GM23338 (cell line): ENCODE data around the gene TMEM169. TPM values are rescaled to one million over a fixed set of nuclear protein-coding genes. Genes with fewer than 3 reads are reported as not detected.

Source experiments
- ATAC-seq: fragments of 200-7000 bp; cut with Tn5 transposase; 3 replicates; pipeline ENCODE4 v1.9.1; 2020
- DNase-seq: peaks from one replicate; pipeline ENCODE4 v3.0.0-alpha.2; 2015; ENCODE audit warnings: low spot score
- H2AFZ ChIP-seq: fragments of 200-600 bp; sonication (generic); 2 replicates; pipeline ENCODE4 v1.8.0; 2016; ENCODE audit warnings: antibody characterized with exemption, mild to moderate bottlenecking, moderate library complexity
- H3F3A ChIP-seq: fragments of 200-600 bp; sonication (generic); replicated peaks from 2 replicates; pipeline ENCODE4 v1.8.0; 2017; ENCODE audit warnings: antibody characterized with exemption, mixed run types, low read depth
- H3K27ac ChIP-seq: fragments of 200-600 bp; sonication (generic); 2 replicates; pipeline ENCODE4 v1.6.1; 2016; ENCODE audit warnings: low read depth
- H3K27me3 ChIP-seq: fragments of 200-600 bp; sonication (generic); 2 replicates; pipeline ENCODE4 v1.8.0; 2016; ENCODE audit warnings: mild to moderate bottlenecking, mixed run types, moderate library complexity; ENCODE audit not compliant: insufficient read depth
- H3K36me3 ChIP-seq: fragments of 200-600 bp; sonication (generic); 2 replicates; pipeline ENCODE4 v1.8.0; 2016; ENCODE audit warnings: mild to moderate bottlenecking; ENCODE audit not compliant: insufficient read depth
- H3K4me1 ChIP-seq: fragments of 200-600 bp; sonication (generic); 2 replicates; pipeline ENCODE4 v1.8.0; 2016; ENCODE audit warnings: mild to moderate bottlenecking, moderate library complexity; ENCODE audit not compliant: insufficient read depth
- H3K4me2 ChIP-seq: fragments of 200-600 bp; sonication (generic); 2 replicates; pipeline ENCODE4 v1.7.1; 2017; ENCODE audit warnings: mixed run types
- H3K4me3 ChIP-seq: fragments of 200-600 bp; sonication (generic); 2 replicates; pipeline ENCODE4 v1.6.1; 2016; ENCODE audit warnings: mixed run types
- H3K79me2 ChIP-seq: fragments of 200-600 bp; sonication (generic); replicated peaks from 2 replicates; pipeline ENCODE4 v1.8.0; 2017; ENCODE audit warnings: mild to moderate bottlenecking; ENCODE audit not compliant: insufficient read depth
- H3K9me2 ChIP-seq: fragments of 200-600 bp; sonication (generic); 2 replicates; pipeline ENCODE4 v1.8.0; 2017; ENCODE audit not compliant: insufficient read depth
- H4K20me1 ChIP-seq: fragments of 200-600 bp; sonication (generic); replicated peaks from 2 replicates; pipeline ENCODE4 v1.8.0; 2017; ENCODE audit warnings: mild to moderate bottlenecking; ENCODE audit not compliant: insufficient read depth
- H3K27ac Mint-ChIP-seq: 2 replicates; pipeline ENCODE4 v1.8.0; 2020; ENCODE audit warnings: inconsistent platforms, mild to moderate bottlenecking, moderate library complexity, mixed read lengths
- H3K27me3 Mint-ChIP-seq: 3 replicates; pipeline ENCODE4 v1.8.0; 2022; ENCODE audit warnings: low read depth, mild to moderate bottlenecking, moderate library complexity, mixed read lengths, inconsistent platforms; ENCODE audit not compliant: insufficient read depth, poor library complexity
- H3K36me3 Mint-ChIP-seq: 3 replicates; pipeline ENCODE4 v1.8.0; 2021; ENCODE audit warnings: low read depth, mild to moderate bottlenecking, inconsistent platforms, moderate library complexity, mixed read lengths
- H3K4me1 Mint-ChIP-seq: 3 replicates; pipeline ENCODE4 v1.8.0; 2020; ENCODE audit warnings: mild to moderate bottlenecking, inconsistent platforms, mixed read lengths
- H3K4me3 Mint-ChIP-seq: 3 replicates; pipeline ENCODE4 v1.8.0; 2021; ENCODE audit warnings: moderate library complexity, mild to moderate bottlenecking, inconsistent platforms, mixed read lengths
- H3K9me3 Mint-ChIP-seq: 3 replicates; pipeline ENCODE4 v1.8.0; 2020; ENCODE audit warnings: moderate library complexity, mild to moderate bottlenecking, inconsistent platforms, mixed read lengths
- CREB1 ChIP-seq: fragments of 250-450 bp; sonication (Bioruptor Pico); IDR thresholded peaks from 2 replicates; pipeline ENCODE4 v1.5.0; 2020; ENCODE audit warnings: low read depth, mild to moderate bottlenecking, moderate library complexity
- ETS1 ChIP-seq: IDR thresholded peaks from 2 replicates; pipeline ENCODE4 v1.6.1; 2016; ENCODE audit warnings: antibody characterized with exemption
- EZH2phosphoT487 ChIP-seq: fragments of 200-600 bp; sonication (generic); IDR thresholded peaks from one replicate; pipeline ENCODE4 v1.8.1; 2018; ENCODE audit warnings: antibody characterized with exemption; ENCODE audit not compliant: unreplicated experiment
- JUNB ChIP-seq: IDR thresholded peaks from one replicate; pipeline ENCODE4 v1.6.1; 2016; ENCODE audit warnings: antibody characterized with exemption; ENCODE audit not compliant: unreplicated experiment
- POLR2AphosphoS5 ChIP-seq: IDR thresholded peaks from 2 replicates; pipeline ENCODE4 v1.6.1; 2016; ENCODE audit warnings: antibody characterized with exemption, low read depth
- REST ChIP-seq: IDR thresholded peaks from one replicate; pipeline ENCODE4 v1.6.1; 2018; ENCODE audit warnings: antibody characterized with exemption; ENCODE audit not compliant: unreplicated experiment
- STAT1 ChIP-seq: IDR thresholded peaks from one replicate; pipeline ENCODE4 v1.6.1; 2016; ENCODE audit warnings: antibody characterized with exemption; ENCODE audit not compliant: unreplicated experiment
- ZNF114 ChIP-seq: fragments of 250-450 bp; sonication (Bioruptor Pico); IDR thresholded peaks from 2 replicates; pipeline ENCODE4 v1.5.0; 2020; ENCODE audit warnings: mild to moderate bottlenecking, moderate library complexity
- ZNF331 ChIP-seq: fragments of 250-450 bp; sonication (Bioruptor Pico); IDR thresholded peaks from 2 replicates; pipeline ENCODE4 v1.5.0; 2020; ENCODE audit warnings: low read depth, mild to moderate bottlenecking, moderate library complexity
- ZNF462 ChIP-seq: fragments of 250-450 bp; sonication (Bioruptor Pico); IDR thresholded peaks from 2 replicates; pipeline ENCODE4 v1.5.0; 2020; ENCODE audit warnings: mild to moderate bottlenecking, moderate library complexity
- polyA plus RNA-seq: library from polyadenylated mRNA; unstranded; fragments of >200 nt; fragmentation: Nextera tagmentation; extraction: Ambion mirVana; gene quantifications from 2 replicates; pipeline ENCODE4 v1.2.1, GENCODE V29; 2016
- total RNA-seq: library from RNA; depleted of rRNA; stranded (reverse); fragments of >200 nt; shearing (Covaris generic); gene quantifications from 2 replicates; pipeline ENCODE4 v1.2.3, GENCODE V29; 2014

The TMEM169 gene
- total and polyA plus RNA-seq, 2 experiments from 2014 or later, result 1.4 to 3.9 TPM

GRCh38 chr2:216064665-216065064 is 17.1 kb upstream of the TMEM169 start:
- no peaks in the 10 kb centered on the region; the same call in 1 of the 2 replicates for H4K20me1 ChIP-seq
- H3K9me2 ChIP-seq, result no peaks in the 10 kb centered on the region
- H3K27ac ChIP-seq, result no peak overlapping the region
- no peak overlapping the region for H3K27ac Mint-ChIP-seq
- peaks cover 8% of the 10 kb centered on the region for H3K4me1 Mint-ChIP-seq
- TF ChIP-seq JUNB (no peak), CREB1 (CRISPR knock-in tag) (no peak), ZNF462 (no peak)
- DNase-seq (no peak), ATAC-seq (no peak)
- H3F3A ChIP-seq, result no peaks in the 10 kb centered on the region
- H3K36me3 ChIP-seq, result no peaks in the 10 kb centered on the region
- no peak overlapping the region for H3K4me3 ChIP-seq
- peaks cover 6% of the 10 kb centered on the region; the same call in 2 of the 3 replicates for H3K36me3 Mint-ChIP-seq
- no peaks in the 10 kb centered on the region for H3K4me1 ChIP-seq
- no peak overlapping the region for H3K4me3 Mint-ChIP-seq
- no peaks in the 10 kb centered on the region for H3K27me3 ChIP-seq
- H3K79me2 ChIP-seq, result no peaks in the 10 kb centered on the region
- no peak overlapping the region for H3K4me2 ChIP-seq
- no peaks in the 10 kb centered on the region for H3K9me3 Mint-ChIP-seq
- H3K27me3 Mint-ChIP-seq, result no peaks in the 10 kb centered on the region
- no peak overlapping the region for H2AFZ ChIP-seq

GRCh38 chr2:216066230-216066629 is 15.5 kb upstream of the TMEM169 start:
- no peak; the same call in 2 of the 3 replicates for ATAC-seq
- no peaks in the 10 kb centered on the region for H3K4me1 ChIP-seq
- Mint-ChIP-seq H3K9me3 (no peaks in the 10 kb centered on the region), H3K27ac (no peak overlapping the region; the same call in 1 of the 2 replicates), H3K27me3 (no peaks in the 10 kb centered on the region), H3K36me3 (peaks cover 4% of the 10 kb centered on the region; the same call in 1 of the 3 replicates), H3K4me3 (no peak overlapping the region), H3K4me1 (peaks cover 8% of the 10 kb centered on the region)
- H3K27me3 ChIP-seq, result no peaks in the 10 kb centered on the region
- H2AFZ ChIP-seq, result no peak overlapping the region
- H3K79me2 ChIP-seq, result no peaks in the 10 kb centered on the region; the same call in 1 of the 2 replicates
- H3F3A ChIP-seq, result no peaks in the 10 kb centered on the region
- H3K4me2 ChIP-seq, result no peak overlapping the region
- H3K4me3 ChIP-seq, result no peak overlapping the region
- H3K9me2 ChIP-seq, result no peaks in the 10 kb centered on the region
- no peak overlapping the region for H3K27ac ChIP-seq
- H3K36me3 ChIP-seq, result no peaks in the 10 kb centered on the region
- no peaks in the 10 kb centered on the region; the same call in 1 of the 2 replicates for H4K20me1 ChIP-seq
- peak; percentile 19 for DNase-seq
- no peak for TF ChIP-seq ZNF114
- no peak for TF ChIP-seq REST
- TF ChIP-seq STAT1, result no peak
- TF ChIP-seq ZNF331 (CRISPR knock-in tag), result no peak
- no peak for TF ChIP-seq ETS1
- TF ChIP-seq EZH2phosphoT487, result no peak
- no peak for TF ChIP-seq CREB1 (CRISPR knock-in tag)
- no peak for TF ChIP-seq POLR2AphosphoS5
